ENCODE data around the gene UBE2E2.

- no peak for TF ChIP-seq CTCF (IDR thresholded peaks at IDR 0.05)
- TF ChIP-seq EZH2phosphoT487 (IDR thresholded peaks at IDR 0.05) = no peak
- TF ChIP-seq EZH2 (IDR thresholded peaks at IDR 0.05) = no peak
Measured at GRCh38 chr3:23202921-23203707, at the start of gene UBE2E2.
